H1 (cell line): ENCODE measurements around the gene SPEF1. TPM values are rescaled to one million over a fixed set of nuclear protein-coding genes. Genes with fewer than 3 reads are reported as not detected.
A peak's percentile ranks its signal among the peaks of the same experiment; 100 is the strongest.

Source experiments
- CTCF ChIA-PET: fragments of 300-600 bp; sonication (Branson Sonifier 250); formaldehyde crosslinking; loops from one replicate; lab custom pipeline; 2021; ENCODE audit not compliant: partially characterized antibody; lab: Charles Lee
- POLR2A ChIA-PET: fragments of 300-600 bp; sonication (Branson Sonifier 250); formaldehyde crosslinking; loops from one replicate; lab custom pipeline; 2021; ENCODE audit warnings: inconsistent platforms; ENCODE audit not compliant: partially characterized antibody; lab: Charles Lee
- DNase-seq, 2 experiments: peaks; one replicate each; pipeline versions ENCODE4 v3.0.0 to v3.0.0-alpha.2; 2010 to 2022; ENCODE audit warnings: low spot score in 2 of 2, low read depth in 1 of 2, mixed read lengths in 1 of 2
- FAIRE-seq: peaks from 2 replicates; lab custom pipeline; 2011; peaks lifted over from hg19 to GRCh38; lab: Jason Lieb, UNC
- H2AFZ ChIP-seq: 2 replicates; pipeline ENCODE4 v1.8.1; 2012; ENCODE audit warnings: low read length, inconsistent platforms
- H2AK5ac ChIP-seq: 2 replicates; pipeline ENCODE4 v1.6.1; 2013; ENCODE audit warnings: low read depth, low read length
- H2BK120ac ChIP-seq: replicated peaks from 2 replicates; pipeline ENCODE3; 2013; ENCODE audit warnings: low read depth, low read length, inconsistent platforms
- H2BK12ac ChIP-seq: 2 replicates; pipeline ENCODE4 v1.6.1; 2013; ENCODE audit warnings: low read depth, low read length
- H2BK15ac ChIP-seq: 2 replicates; pipeline ENCODE4 v1.6.1; 2013; ENCODE audit warnings: low read length
- H2BK20ac ChIP-seq: 2 replicates; pipeline ENCODE4 v1.6.1; 2013; ENCODE audit warnings: low read length
- H2BK5ac ChIP-seq: 2 replicates; pipeline ENCODE4 v1.6.1; 2013; ENCODE audit warnings: low read depth, low read length
- H3K14ac ChIP-seq: 2 replicates; pipeline ENCODE4 v1.6.1; 2013; ENCODE audit warnings: inconsistent platforms; ENCODE audit not compliant: insufficient read length
- H3K18ac ChIP-seq: 2 replicates; pipeline ENCODE4 v1.6.1; 2013; ENCODE audit warnings: low read length; ENCODE audit errors: extremely low read depth
- H3K23ac ChIP-seq: 2 replicates; pipeline ENCODE4 v1.6.1; 2013; ENCODE audit warnings: inconsistent platforms; ENCODE audit not compliant: insufficient read length
- H3K23me2 ChIP-seq: 2 replicates; pipeline ENCODE4 v1.6.1; 2013; ENCODE audit warnings: low read depth, low read length
- H3K27ac ChIP-seq: 2 replicates; pipeline ENCODE4 v1.6.1; 2011; ENCODE audit warnings: low read depth, low read length, inconsistent platforms
- H3K27me3 ChIP-seq, 4 experiments: replicated peaks in 1 of 4; 1 replicate in 1 of 4; 2 replicates in 3 of 4; pipeline versions ENCODE4 v1.6.1 to v1.8.1; 2011 to 2013; ENCODE audit warnings: low read length in 3 of 4, mild to moderate bottlenecking in 3 of 4, inconsistent platforms in 2 of 4, mixed read lengths in 2 of 4, moderate library complexity in 1 of 4; ENCODE audit not compliant: control insufficient read depth in 3 of 4, insufficient read depth in 3 of 4; ENCODE audit errors: extremely low read depth in 1 of 4
- H3K36me3 ChIP-seq, 4 experiments: 2 replicates each; pipeline versions ENCODE4 v1.6.1 to v1.8.1; 2011 to 2013; ENCODE audit warnings: mild to moderate bottlenecking in 4 of 4, low read length in 3 of 4, moderate library complexity in 2 of 4, control low read depth in 1 of 4, inconsistent platforms in 1 of 4; ENCODE audit not compliant: insufficient read depth in 4 of 4, control insufficient read depth in 2 of 4
- H3K4ac ChIP-seq: replicated peaks from 2 replicates; pipeline ENCODE3; 2013; ENCODE audit warnings: low read length, low read depth, mixed read lengths, inconsistent platforms; ENCODE audit not compliant: insufficient read length
- H3K4me1 ChIP-seq, 4 experiments: replicated peaks in 1 of 4; 1 replicate in 1 of 4; 2 replicates in 3 of 4; pipeline versions ENCODE4 v1.6.1 to v1.8.1; 2011 to 2013; ENCODE audit warnings: low read length in 3 of 4, inconsistent platforms in 2 of 4, mixed read lengths in 1 of 4; ENCODE audit not compliant: insufficient read depth in 4 of 4, control insufficient read depth in 3 of 4
- H3K4me2 ChIP-seq, 2 experiments: 2 replicates each; pipeline versions ENCODE4 v1.6.1 to v1.8.1; 2011 to 2013; ENCODE audit warnings: low read depth in 2 of 2, low read length in 2 of 2, control low read depth in 1 of 2, inconsistent platforms in 1 of 2, mild to moderate bottlenecking in 1 of 2; ENCODE audit not compliant: insufficient read depth in 1 of 2
- H3K4me3 ChIP-seq, 4 experiments: fragments of 200-600, 300-600 bp in 1 of 4; sonication (generic), shearing (Covaris generic), sonication (Bioruptor Twin) in 1 of 4; 2 replicates each; pipeline versions ENCODE4 v1.5.1 to v1.8.1; 2011 to 2016; ENCODE audit warnings: low read length in 4 of 4, low read depth in 3 of 4, control low read depth in 2 of 4, inconsistent platforms in 2 of 4, mild to moderate bottlenecking in 2 of 4, mixed read lengths in 1 of 4, moderate library complexity in 1 of 4; ENCODE audit not compliant: insufficient read depth in 2 of 4; ENCODE audit errors: extremely low read depth in 1 of 4
- H3K56ac ChIP-seq: replicated peaks from 2 replicates; pipeline ENCODE3; 2013; ENCODE audit warnings: low read depth, mild to moderate bottlenecking, mixed read lengths, low read length, inconsistent platforms; ENCODE audit not compliant: insufficient read length
- H3K79me1 ChIP-seq: 2 replicates; pipeline ENCODE4 v1.6.1; 2013; ENCODE audit warnings: low read depth, low read length, control low read depth
- H3K79me2 ChIP-seq, 2 experiments: 2 replicates each; pipeline versions ENCODE4 v1.6.1 to v1.8.1; 2012 to 2013; ENCODE audit warnings: low read length in 2 of 2, mild to moderate bottlenecking in 2 of 2, inconsistent platforms in 1 of 2; ENCODE audit not compliant: insufficient read depth in 2 of 2, control insufficient read depth in 1 of 2
- H3K9ac ChIP-seq, 4 experiments: replicated peaks in 1 of 4; 1 replicate in 1 of 4; 2 replicates in 3 of 4; pipeline versions ENCODE4 v1.6.1 to v1.8.1; 2011 to 2013; ENCODE audit warnings: low read depth in 3 of 4, low read length in 3 of 4, control low read depth in 2 of 4, mild to moderate bottlenecking in 2 of 4, moderate library complexity in 2 of 4, inconsistent platforms in 1 of 4; ENCODE audit errors: extremely low read depth in 1 of 4
- H3K9me3 ChIP-seq, 2 experiments: 2 replicates each; pipeline versions ENCODE4 v1.6.1 to v1.8.1; 2012 to 2013; ENCODE audit warnings: mild to moderate bottlenecking in 2 of 2, moderate library complexity in 2 of 2, control low read depth in 1 of 2, inconsistent platforms in 1 of 2, low read depth in 1 of 2, low read length in 1 of 2, mixed read lengths in 1 of 2; ENCODE audit not compliant: insufficient read depth in 2 of 2
- H4K20me1 ChIP-seq, 2 experiments: replicated peaks in 1 of 2; 2 replicates each; pipeline versions ENCODE3 to v1.8.1; 2011 to 2013; ENCODE audit warnings: inconsistent platforms in 2 of 2, low read length in 2 of 2, mild to moderate bottlenecking in 1 of 2; ENCODE audit not compliant: insufficient read depth in 2 of 2, control insufficient read depth in 1 of 2
- H4K5ac ChIP-seq: 2 replicates; pipeline ENCODE4 v1.6.1; 2013; ENCODE audit warnings: low read length, low read depth, mixed read lengths, inconsistent platforms; ENCODE audit not compliant: insufficient read length
- H4K8ac ChIP-seq: 2 replicates; pipeline ENCODE4 v1.8.0; 2013; ENCODE audit warnings: mild to moderate bottlenecking, moderate library complexity, low read length, inconsistent platforms; ENCODE audit not compliant: insufficient read depth; ENCODE audit errors: extremely low read depth
- H4K91ac ChIP-seq: replicated peaks from 2 replicates; pipeline ENCODE3; 2013; ENCODE audit warnings: low read length, mixed read lengths, inconsistent platforms; ENCODE audit not compliant: insufficient read length
- CTBP2 ChIP-seq: IDR thresholded peaks from 2 replicates; pipeline ENCODE4 v1.7.0; 2011; ENCODE audit warnings: borderline replicate concordance, mild to moderate bottlenecking, moderate library complexity, mixed read lengths, low read length; ENCODE audit not compliant: insufficient read depth, insufficient read length
- NANOG ChIP-seq: IDR thresholded peaks from 2 replicates; pipeline ENCODE4 v1.6.1; 2011; ENCODE audit warnings: low read length, low read depth, mild to moderate bottlenecking, inconsistent platforms; ENCODE audit not compliant: insufficient read depth, poor library complexity, severe bottlenecking
- WGBS, 2 experiments: shearing (Covaris generic) in 1 of 2; methylation state at CpG; one replicate each; pipeline versions ENCODE4 v1.1.6 to v1.1.7; 2013 to 2015; ENCODE audit warnings: low lambda C conversion rate in 2 of 2, mixed read lengths in 2 of 2, inconsistent platforms in 1 of 2, low coverage in 1 of 2, missing lambda C conversion rate in 1 of 2; ENCODE audit not compliant: insufficient replicate concordance in 2 of 2, insufficient coverage in 1 of 2, insufficient read length in 1 of 2; ENCODE audit errors: extremely low coverage in 1 of 2, missing lambda C conversion rate in 1 of 2; 5-methylcytosine and 5-hydroxymethylcytosine counted together
- polyA plus RNA-seq, 7 experiments: library from polyadenylated mRNA; depleted of rRNA in 3 of 7; stranded (reverse) in 5 of 7; unstranded in 2 of 7; fragments of >200 nt in 5 of 7; fragments of 200-250 nt in 2 of 7; gene quantifications; 1 replicate in 5 of 7; 2 replicates in 1 of 7; 4 replicates in 1 of 7; pipeline versions ENCODE4 v1.2.1 to v1.2.3, GENCODE V29; 2011 to 2013; ENCODE audit warnings: missing spikeins in 2 of 7, mixed read lengths in 2 of 7
- total RNA-seq: library from RNA; stranded (reverse); fragmentation: NEBNext Ultra II Directional; extraction: Animal tissue kit (Norgen Biotek cat#: 25700); gene quantifications from 2 replicates; pipeline ENCODE4 v1.2.1, GENCODE V29; 2021
- TF ChIP-seq, protein P1 (sequence below): IDR thresholded peaks from 2 replicates; pipeline ENCODE4 v1.6.1; 2012; ENCODE audit warnings: inconsistent platforms
- TF ChIP-seq, protein P2 (sequence below), 3 experiments: IDR thresholded peaks; 1 replicate in 2 of 3; 2 replicates in 1 of 3; pipeline versions ENCODE4 v1.5.1 to v1.6.1; 2011; ENCODE audit warnings: low read length in 3 of 3, mild to moderate bottlenecking in 3 of 3, inconsistent platforms in 2 of 3, low read depth in 1 of 3, moderate library complexity in 1 of 3; ENCODE audit not compliant: insufficient read depth in 1 of 3; ENCODE audit errors: control extremely low read depth in 1 of 3

SPEF1 gene
- total and polyA plus RNA-seq, 2 of the 8 experiments (the other 6 are each of a cell fraction or from before 2014, with no cell fraction given) = 0.51 to 0.71 TPM

GRCh38 chr20:3751305-3751674 lies 30.0 kb downstream of the SPEF1 start:
- no peak overlapping the region for H3K9ac ChIP-seq
- TF ChIP-seq NANOG = no peak
- peak; percentile 18 for TF ChIP-seq CTBP2
- TF ChIP-seq, protein P1, sequence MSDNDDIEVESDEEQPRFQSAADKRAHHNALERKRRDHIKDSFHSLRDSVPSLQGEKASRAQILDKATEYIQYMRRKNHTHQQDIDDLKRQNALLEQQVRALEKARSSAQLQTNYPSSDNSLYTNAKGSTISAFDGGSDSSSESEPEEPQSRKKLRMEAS = peak; percentile 32; the same call in 1 of the 2 replicates
- TF ChIP-seq, protein P2, sequence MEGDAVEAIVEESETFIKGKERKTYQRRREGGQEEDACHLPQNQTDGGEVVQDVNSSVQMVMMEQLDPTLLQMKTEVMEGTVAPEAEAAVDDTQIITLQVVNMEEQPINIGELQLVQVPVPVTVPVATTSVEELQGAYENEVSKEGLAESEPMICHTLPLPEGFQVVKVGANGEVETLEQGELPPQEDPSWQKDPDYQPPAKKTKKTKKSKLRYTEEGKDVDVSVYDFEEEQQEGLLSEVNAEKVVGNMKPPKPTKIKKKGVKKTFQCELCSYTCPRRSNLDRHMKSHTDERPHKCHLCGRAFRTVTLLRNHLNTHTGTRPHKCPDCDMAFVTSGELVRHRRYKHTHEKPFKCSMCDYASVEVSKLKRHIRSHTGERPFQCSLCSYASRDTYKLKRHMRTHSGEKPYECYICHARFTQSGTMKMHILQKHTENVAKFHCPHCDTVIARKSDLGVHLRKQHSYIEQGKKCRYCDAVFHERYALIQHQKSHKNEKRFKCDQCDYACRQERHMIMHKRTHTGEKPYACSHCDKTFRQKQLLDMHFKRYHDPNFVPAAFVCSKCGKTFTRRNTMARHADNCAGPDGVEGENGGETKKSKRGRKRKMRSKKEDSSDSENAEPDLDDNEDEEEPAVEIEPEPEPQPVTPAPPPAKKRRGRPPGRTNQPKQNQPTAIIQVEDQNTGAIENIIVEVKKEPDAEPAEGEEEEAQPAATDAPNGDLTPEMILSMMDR (IDR thresholded peaks at IDR 0.05; ENCODE audit: control extremely low read depth in 1 of 3, insufficient read depth in 1 of 3, low read depth in 1 of 3, low read length in 3 of 3) = peak; percentile 19 to 45 (median 37); a peak in 3 of 4 replicates
- TF ChIP-seq, all 59 proteins: peak for 3
- no peak overlapping the region for H2BK120ac ChIP-seq
- POLR2A ChIA-PET = interaction anchor here (0.9 to 3.7 kb wide), 17 partner anchors 9 to 74 kb away, joined by 3 to 17 read pairs (median 4); partner anchors contain the start of gene ADISSP
- no peak overlapping the region for H2AFZ ChIP-seq
- H2BK5ac ChIP-seq = no peak overlapping the region
- 51% methylated on average over 27 of the region's 31 CpGs; no CpG with 5 or more reads in 1 of the 2 experiments for WGBS, 2 experiments
- H4K8ac ChIP-seq = peak overlapping the region; percentile 81; the same call in 1 of the 2 replicates
- FAIRE-seq (no peak), DNase-seq (no peak)
- peak overlapping the region; percentile 8 to 50 (median 33); a peak in 6 of 8 replicates for H3K4me3 ChIP-seq
- no peak overlapping the region for H3K14ac ChIP-seq
- H3K79me1 ChIP-seq = no peaks in the 10 kb centered on the region; the same call in 1 of the 2 replicates
- no peaks in the 10 kb centered on the region for H3K9me3 ChIP-seq
- H4K20me1 ChIP-seq = peaks cover 6 to 24% of the 10 kb centered on the region in 2 experiments
- peaks cover 0 to 17% (median 4%) of the 10 kb centered on the region in 4 experiments; a peak in 5 of 7 replicates for H3K4me1 ChIP-seq
- no peak overlapping the region for H4K91ac ChIP-seq
- no peak overlapping the region for H3K56ac ChIP-seq
- no peaks in the 10 kb centered on the region for H3K79me2 ChIP-seq
- no peak overlapping the region for H2BK20ac ChIP-seq
- no peak overlapping the region for H2AK5ac ChIP-seq
- peaks cover 4 to 22% (median 18%) of the 10 kb centered on the region in 4 experiments for H3K27me3 ChIP-seq
- no peak overlapping the region for H3K27ac ChIP-seq
- H3K23me2 ChIP-seq = peaks cover 19% of the 10 kb centered on the region
- H3K36me3 ChIP-seq = no peaks in the 10 kb centered on the region; a peak in 2 of 8 replicates
- H2BK15ac ChIP-seq = peak overlapping the region; percentile 66
- peak overlapping the region; percentile 51 to 89 for H3K4me2 ChIP-seq
- CTCF ChIA-PET = interaction anchor here (0.6 to 18.6 kb wide), 27 partner anchors 12 to 334 kb away, joined by 3 to 308 read pairs (median 6); partner anchors contain the start of genes ADAM33, ADISSP, AP5S1 and HSPA12B
- H3K4ac ChIP-seq = no peak overlapping the region
- H2BK12ac ChIP-seq = peak overlapping the region; percentile 33; the same call in 1 of the 2 replicates
- H4K5ac ChIP-seq = no peak overlapping the region
- H3K18ac ChIP-seq = no peak overlapping the region; the same call in 1 of the 2 replicates
- H3K23ac ChIP-seq = no peak overlapping the region
